Kidney epithelial cell (primary cell): ENCODE results near the gene MMP27. TPM values are rescaled to one million over a fixed set of nuclear protein-coding genes. Genes with fewer than 3 reads are reported as not detected.
"Not testable (repeated sequence)": the region's sequence is repeated elsewhere in the genome, so short reads cannot be mapped to it uniquely, and the experiment has no call there.

ENCODE experiments used
- DNase-seq: peaks from one replicate; pipeline ENCODE4 v3.0.0-alpha.2; 2010; ENCODE audit warnings: low read depth
- H3K27me3 ChIP-seq: 2 replicates; pipeline ENCODE4 v1.6.0; 2011; ENCODE audit warnings: low read length; ENCODE audit not compliant: control insufficient read depth, insufficient read depth
- H3K36me3 ChIP-seq: 2 replicates; pipeline ENCODE4 v1.5.1; 2011; ENCODE audit warnings: low read length; ENCODE audit not compliant: control insufficient read depth, insufficient read depth
- H3K4me3 ChIP-seq: 2 replicates; pipeline ENCODE4 v1.5.1; 2011; ENCODE audit warnings: low read depth, mild to moderate bottlenecking, control low read depth, low read length
- CTCF ChIP-seq: IDR thresholded peaks from 2 replicates; pipeline ENCODE4 v1.5.1; 2011; ENCODE audit warnings: mild to moderate bottlenecking, moderate library complexity, low read length, control low read depth, inconsistent platforms; ENCODE audit not compliant: insufficient read depth, poor library complexity, severe bottlenecking
- total RNA-seq: library from RNA; depleted of rRNA; stranded (reverse); fragments of >200 nt; gene quantifications from 2 replicates; pipeline ENCODE4 v1.2.3, GENCODE V29; 2015

MMP27 gene
- total RNA-seq = not detected in 2 replicates

DNA sequence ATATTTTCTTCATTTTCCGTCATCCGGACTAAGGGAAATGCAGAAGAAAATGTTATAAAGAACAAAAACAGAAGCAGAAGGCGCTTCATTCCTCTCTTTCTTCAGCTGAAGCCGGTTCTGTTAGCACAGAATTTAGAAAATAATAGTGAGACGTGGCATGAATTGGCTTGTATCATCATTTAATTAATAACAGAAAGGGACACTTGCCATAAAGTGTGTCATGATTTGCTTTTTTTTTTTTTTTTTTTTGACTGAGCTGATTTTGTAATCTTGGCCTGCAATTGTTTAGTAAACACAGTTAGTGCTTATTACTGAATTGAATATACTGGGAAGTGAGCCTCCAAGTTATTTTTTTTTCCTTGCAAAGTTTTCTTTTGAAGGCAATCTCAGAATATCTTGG lies at the start of gene MMP27:
Gene MMP27, minus strand, starts transcription at position 144 of the 400 bp plus-strand sequence. Its CDS starts 55 bp downstream, at position 89.
- H3K36me3 ChIP-seq = no peaks in the 10 kb centered on the region
- no peaks in the 10 kb centered on the region for H3K27me3 ChIP-seq
- H3K4me3 ChIP-seq = no peak within 1 kb of the TSS
- TF ChIP-seq CTCF = no peak
- DNase-seq = no peak

DNA sequence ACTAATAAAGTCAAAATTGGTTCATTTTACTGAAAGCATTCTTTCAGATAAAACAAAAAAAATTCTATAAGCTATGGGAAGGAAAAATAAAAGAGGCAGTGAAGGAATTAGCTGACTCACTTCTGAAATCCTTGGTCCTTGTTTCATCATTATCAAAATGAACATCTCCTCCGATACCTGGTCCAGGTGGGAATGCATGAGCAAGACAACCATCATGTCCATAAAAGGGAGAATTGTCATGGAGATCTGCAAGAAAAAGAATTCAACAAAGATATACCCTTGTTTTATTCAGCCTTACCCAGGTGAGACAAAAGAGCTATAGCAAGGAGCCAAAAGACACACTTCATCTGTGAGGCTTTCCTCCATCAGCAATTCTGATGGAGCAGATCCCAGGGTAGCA lies 47.7 kb upstream of the MMP27 start:
- no peak for DNase-seq
- no peaks in the 10 kb centered on the region for H3K27me3 ChIP-seq
- no peak for TF ChIP-seq CTCF
- H3K4me3 ChIP-seq = no peak overlapping the region
- H3K36me3 ChIP-seq = no peaks in the 10 kb centered on the region

DNA sequence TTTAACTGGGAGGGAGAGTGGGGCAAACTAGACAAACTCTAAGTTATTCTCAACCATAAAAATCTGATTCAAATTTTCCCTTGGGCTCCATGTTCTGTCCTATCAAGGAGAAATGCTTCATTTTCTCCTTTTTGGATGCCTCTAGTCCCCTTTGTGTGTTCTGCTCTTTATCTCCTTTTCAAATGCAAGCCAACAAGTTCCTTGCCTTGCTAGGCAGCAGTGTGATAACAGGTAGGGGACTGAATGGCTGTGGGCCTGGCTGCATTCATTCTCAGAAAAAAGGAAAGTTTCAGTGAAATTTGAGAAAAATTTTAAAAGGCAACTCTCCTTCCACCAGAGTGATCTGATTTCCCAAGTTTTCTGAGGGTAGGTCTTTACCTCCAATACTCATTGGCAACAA lies 46.1 kb upstream of the MMP27 start:
- Histone ChIP-seq H3K36me3 (no peaks in the 10 kb centered on the region), H3K4me3 (no peak overlapping the region), H3K27me3 (no peaks in the 10 kb centered on the region)
- no peak for DNase-seq
- no peak for TF ChIP-seq CTCF

- no peaks in the 10 kb centered on the region for H3K36me3 ChIP-seq
- no peak for DNase-seq
- TF ChIP-seq CTCF = no peak
- no peaks in the 10 kb centered on the region for H3K27me3 ChIP-seq
- no peak overlapping the region for H3K4me3 ChIP-seq
Measured at GRCh38 chr11:102749101-102749722, 43.6 kb upstream of the MMP27 start.

GRCh38 chr11:102746746-102747578 lies 41.4 kb upstream of the MMP27 start:
- not testable (repeated sequence) for DNase-seq, H3K36me3 ChIP-seq, H3K27me3 ChIP-seq, H3K4me3 ChIP-seq

GRCh38 chr11:102734650-102735049 lies 29.1 kb upstream of the MMP27 start:
- no peak for DNase-seq
- H3K4me3 ChIP-seq = no peak overlapping the region
- H3K27me3 ChIP-seq = no peaks in the 10 kb centered on the region
- TF ChIP-seq CTCF = no peak
- no peaks in the 10 kb centered on the region for H3K36me3 ChIP-seq
